ENCODE data around the gene TCF4.
A peak's percentile ranks its signal among the peaks of the same experiment; 100 is the strongest.

Gene TCF4

DNA sequence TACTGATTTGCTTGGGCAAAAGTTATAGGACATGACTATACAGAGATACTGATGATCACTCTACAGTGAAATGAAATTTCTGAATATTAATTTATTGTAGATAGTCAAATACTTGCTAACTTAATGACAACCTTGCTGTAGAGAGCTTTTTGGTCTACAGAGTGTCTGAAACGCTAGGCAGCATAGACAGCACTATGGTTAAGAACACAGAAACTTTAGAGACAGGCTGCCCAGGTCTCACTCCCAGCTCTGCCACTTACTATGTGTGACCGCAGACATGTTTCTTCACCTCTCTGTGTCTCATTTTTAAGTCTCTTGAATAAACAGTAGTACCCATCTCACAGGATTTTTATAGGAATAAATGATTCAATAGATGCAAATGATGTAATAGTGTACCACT, 247.0 kb downstream of the TCF4 start:
- Histone ChIP-seq H3K4me3 (no peak overlapping the region), H3K27ac (no peak overlapping the region)
- TF ChIP-seq CTCF (IDR thresholded peaks at IDR 0.05) = no peak
- DNase-seq (ENCODE audit: low spot score) = no peak

- Histone ChIP-seq H3K4me3 (no peak overlapping the region), H3K27ac (peak overlapping the region in 1 of 2 donors; percentile 11)
- no peak for TF ChIP-seq CTCF (IDR thresholded peaks at IDR 0.05)
- DNase-seq (ENCODE audit: low spot score) = no peak
Measured at GRCh38 chr18:55339990-55340389, 248.0 kb downstream of the TCF4 start.

- H3K4me3 ChIP-seq = no peak overlapping the region
- peak overlapping the region in 1 of 2 donors; percentile 90 for H3K27ac ChIP-seq
- DNase-seq (ENCODE audit: low spot score) = no peak
- TF ChIP-seq CTCF (IDR thresholded peaks at IDR 0.05) = no peak
Measured at GRCh38 chr18:55338978-55339650, 248.9 kb downstream of the TCF4 start.

- Histone ChIP-seq H3K4me3 (peak overlapping the region; percentile 62), H3K27ac (peak overlapping the region; percentile 71 to 90)
- TF ChIP-seq CTCF (IDR thresholded peaks at IDR 0.05) = no peak
- peak; percentile 81 for DNase-seq (ENCODE audit: low spot score)
Measured at GRCh38 chr18:55337908-55338521, 250.0 kb downstream of the TCF4 start.

DNA sequence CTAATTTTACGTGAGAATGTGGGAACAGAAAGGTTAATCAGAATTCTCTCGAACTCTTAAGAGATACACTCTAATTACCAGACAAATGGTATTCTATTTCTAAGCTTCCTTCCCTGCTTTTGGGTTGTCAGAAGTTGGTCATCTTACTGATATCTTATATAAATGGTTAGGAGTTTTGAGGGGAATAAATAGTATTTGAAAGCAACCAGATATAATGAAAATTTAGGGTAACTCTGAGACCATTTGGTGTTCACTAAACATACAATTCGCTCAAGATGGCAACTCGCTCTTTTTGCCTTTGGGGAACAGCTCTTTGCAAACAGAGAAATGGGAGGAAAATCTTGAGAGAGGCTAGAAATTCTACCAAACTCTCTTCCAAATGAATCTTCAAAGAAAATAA, 250.9 kb downstream of the TCF4 start:
- no peak for TF ChIP-seq CTCF (IDR thresholded peaks at IDR 0.05)
- no peak for DNase-seq (ENCODE audit: low spot score)
- peak overlapping the region; percentile 62 for H3K4me3 ChIP-seq
- H3K27ac ChIP-seq = peak overlapping the region in 1 of 2 donors; percentile 90

DNA sequence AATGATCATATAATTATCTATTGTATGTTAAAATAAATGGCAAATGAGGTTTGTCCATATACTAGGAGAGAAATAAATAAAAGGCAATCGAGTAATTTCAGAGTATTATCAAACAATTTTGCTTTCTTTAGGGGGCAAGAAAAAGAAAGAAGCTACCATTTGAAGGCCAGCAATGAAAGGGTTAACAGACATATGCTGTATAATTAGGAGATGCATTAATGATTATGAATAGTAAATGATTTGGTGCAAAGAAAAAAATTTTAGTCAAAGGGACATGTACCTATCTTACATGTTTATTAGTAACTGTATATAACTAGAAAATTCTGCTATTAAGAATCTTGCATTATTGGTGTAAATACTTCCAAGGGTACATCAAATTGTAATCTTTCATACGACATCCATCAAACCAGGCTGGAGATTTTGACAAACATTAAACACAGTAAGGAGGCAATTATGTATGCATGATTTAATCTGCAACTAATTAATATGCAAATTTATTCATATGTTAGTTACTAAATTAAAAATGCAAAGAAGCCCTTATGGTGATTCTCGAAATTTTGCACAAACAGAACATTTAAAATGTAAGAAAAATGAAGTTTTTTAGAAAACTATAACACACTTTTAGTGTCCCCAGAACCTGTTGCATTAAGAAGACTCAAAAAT, 251.4 kb downstream of the TCF4 start:
- H3K27ac ChIP-seq = no peak overlapping the region
- no peak overlapping the region for H3K4me3 ChIP-seq
- no peak for TF ChIP-seq CTCF (IDR thresholded peaks at IDR 0.05)
- DNase-seq (ENCODE audit: low spot score) = no peak

All from coronary artery (tissue), 2 donors.